Retinal pigment epithelial cell (primary cell): ENCODE results near the gene SDR42E1.
A peak's percentile ranks its signal among the peaks of the same experiment; 100 is the strongest.
"Not testable (repeated sequence)": the region's sequence is repeated elsewhere in the genome, so short reads cannot be mapped to it uniquely, and the experiment has no call there.

Experiments
- DNase-seq: peaks from one replicate; pipeline ENCODE4 v3.0.0-alpha.2; 2010; ENCODE audit warnings: low read depth
- H3K4me3 ChIP-seq: 2 replicates; pipeline ENCODE4 v1.5.1; 2011; ENCODE audit warnings: mild to moderate bottlenecking, low read length, control low read depth, moderate library complexity
- TF ChIP-seq, protein P1 (sequence below): conservative IDR thresholded peaks from 2 replicates; pipeline ENCODE4 v1.5.1; 2011; ENCODE audit warnings: low read depth, low read length, control low read depth, inconsistent platforms

The SDR42E1 gene

GRCh38 chr16:81995651-81996050 lies 15.6 kb downstream of the SDR42E1 start:
- TF ChIP-seq, protein P1, sequence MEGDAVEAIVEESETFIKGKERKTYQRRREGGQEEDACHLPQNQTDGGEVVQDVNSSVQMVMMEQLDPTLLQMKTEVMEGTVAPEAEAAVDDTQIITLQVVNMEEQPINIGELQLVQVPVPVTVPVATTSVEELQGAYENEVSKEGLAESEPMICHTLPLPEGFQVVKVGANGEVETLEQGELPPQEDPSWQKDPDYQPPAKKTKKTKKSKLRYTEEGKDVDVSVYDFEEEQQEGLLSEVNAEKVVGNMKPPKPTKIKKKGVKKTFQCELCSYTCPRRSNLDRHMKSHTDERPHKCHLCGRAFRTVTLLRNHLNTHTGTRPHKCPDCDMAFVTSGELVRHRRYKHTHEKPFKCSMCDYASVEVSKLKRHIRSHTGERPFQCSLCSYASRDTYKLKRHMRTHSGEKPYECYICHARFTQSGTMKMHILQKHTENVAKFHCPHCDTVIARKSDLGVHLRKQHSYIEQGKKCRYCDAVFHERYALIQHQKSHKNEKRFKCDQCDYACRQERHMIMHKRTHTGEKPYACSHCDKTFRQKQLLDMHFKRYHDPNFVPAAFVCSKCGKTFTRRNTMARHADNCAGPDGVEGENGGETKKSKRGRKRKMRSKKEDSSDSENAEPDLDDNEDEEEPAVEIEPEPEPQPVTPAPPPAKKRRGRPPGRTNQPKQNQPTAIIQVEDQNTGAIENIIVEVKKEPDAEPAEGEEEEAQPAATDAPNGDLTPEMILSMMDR, result no peak
- no peak overlapping the region for H3K4me3 ChIP-seq
- DNase-seq, result no peak

DNA sequence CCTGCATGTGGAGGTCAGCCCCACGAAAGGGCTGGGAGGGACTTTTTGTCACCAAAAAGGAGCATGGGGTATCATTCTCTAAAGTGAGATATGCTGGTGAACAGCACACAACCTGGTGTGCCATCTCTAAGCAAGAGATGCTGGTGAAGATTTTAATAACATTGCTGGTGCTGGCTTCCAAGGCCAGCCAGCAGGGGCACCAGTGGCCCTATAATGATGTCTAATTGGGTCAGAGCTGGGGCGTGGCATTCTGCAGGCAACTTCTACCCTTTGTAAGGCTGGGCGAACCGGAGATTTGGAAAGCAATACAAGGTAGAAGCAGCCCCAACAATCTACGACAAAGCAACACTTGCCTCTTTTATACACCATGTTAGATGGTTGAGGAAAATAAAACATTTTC lies 16.8 kb downstream of the SDR42E1 start:
- TF ChIP-seq, protein P1, result peak; percentile 34
- no peak overlapping the region for H3K4me3 ChIP-seq
- DNase-seq, result no peak

DNA sequence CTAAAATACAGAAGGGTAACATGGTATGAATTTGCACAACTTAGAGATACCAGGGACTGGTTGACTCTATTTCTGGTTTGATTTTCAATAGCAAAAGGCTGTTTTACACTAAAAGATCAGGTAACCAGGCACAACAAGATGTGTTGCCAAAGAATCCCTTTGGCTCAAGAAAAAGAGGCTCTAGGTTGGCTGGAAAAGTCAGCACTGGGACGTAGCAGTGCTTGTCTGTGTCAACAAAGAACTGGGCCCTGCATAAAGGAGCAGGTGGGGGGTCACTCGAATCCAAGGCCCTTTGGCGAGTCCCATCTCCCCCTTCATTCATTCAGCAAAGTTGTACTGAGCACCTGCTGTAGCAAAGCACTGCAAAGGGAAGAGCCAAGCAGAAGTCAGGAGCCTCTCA lies 18.4 kb downstream of the SDR42E1 start:
- no peak for DNase-seq
- TF ChIP-seq, protein P1, result no peak
- H3K4me3 ChIP-seq, result no peak overlapping the region

GRCh38 chr16:81987706-81988105 lies 23.6 kb downstream of the SDR42E1 start:
- H3K4me3 ChIP-seq, result no peak overlapping the region
- TF ChIP-seq, protein P1, result no peak
- no peak for DNase-seq

GRCh38 chr16:81987121-81987520 lies 24.1 kb downstream of the SDR42E1 start:
- TF ChIP-seq, protein P1, result no peak
- H3K4me3 ChIP-seq, result no peak overlapping the region
- no peak for DNase-seq

GRCh38 chr16:81977335-81977942 lies 33.8 kb downstream of the SDR42E1 start:
- H3K4me3 ChIP-seq, DNase-seq: not testable (repeated sequence)

DNA sequence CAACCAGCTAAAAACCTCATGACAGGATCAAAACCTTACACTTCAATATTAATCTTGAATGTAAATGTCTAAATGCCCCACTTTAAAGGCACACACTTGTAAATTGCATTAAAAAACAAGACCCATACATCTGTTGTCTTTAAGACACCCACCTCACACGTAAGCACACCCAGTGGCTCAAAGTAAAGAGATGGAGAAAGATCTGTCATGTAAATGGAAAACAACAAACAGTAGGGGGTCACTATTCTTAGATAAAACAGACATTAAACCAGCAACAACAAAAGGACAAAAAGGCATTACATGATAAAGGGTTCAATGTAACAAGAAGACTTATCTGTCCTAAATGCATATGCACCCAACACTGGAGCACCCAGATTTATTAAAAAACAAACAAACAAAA lies 35.6 kb downstream of the SDR42E1 start:
- TF ChIP-seq, protein P1, result no peak
- no peak for DNase-seq
- H3K4me3 ChIP-seq, result no peak overlapping the region

GRCh38 chr16:81973737-81974136 lies 37.5 kb downstream of the SDR42E1 start:
- DNase-seq, result no peak
- TF ChIP-seq, protein P1, result no peak
- H3K4me3 ChIP-seq, result no peak overlapping the region
